Esophagus muscularis mucosa (tissue), 4 donors: ENCODE data around the gene LDAF1. TPM values are rescaled to one million over a fixed set of nuclear protein-coding genes. Genes with fewer than 3 reads are reported as not detected.

Experiments used
- DNase-seq: peaks from one replicate; pipeline ENCODE4 v3.0.0-alpha.2; 2017; ENCODE audit errors: extremely low spot score
- H3K27ac ChIP-seq, 4 donors: fragments of 200-600 bp; sonication (generic); replicated peaks in 1 of 4; 1 replicate in 3 of 4; 2 replicates in 1 of 4; pipeline ENCODE4 v1.5.1; 2016 to 2019; ENCODE audit warnings: mild to moderate bottlenecking in 1 of 4
- H3K27me3 ChIP-seq, 4 donors: fragments of 200-600 bp; sonication (generic); one replicate each; pipeline versions ENCODE4 v1.5.1 to v1.6.0; 2016 to 2019
- H3K36me3 ChIP-seq, 4 donors: fragments of 200-600 bp; sonication (generic); one replicate each; pipeline ENCODE4 v1.5.1; 2016 to 2019
- H3K4me1 ChIP-seq, 4 donors: fragments of 200-600 bp; sonication (generic); one replicate each; pipeline ENCODE4 v1.5.1; 2016 to 2019
- H3K4me3 ChIP-seq, 4 donors: fragments of 200-600 bp; sonication (generic); 1 replicate in 2 of 4; 2 replicates in 2 of 4; pipeline ENCODE4 v1.5.1; 2016 to 2019; ENCODE audit warnings: mild to moderate bottlenecking in 4 of 4, moderate library complexity in 1 of 4
- H3K9me3 ChIP-seq, 4 donors: fragments of 200-600 bp; sonication (generic); 1 replicate in 3 of 4; 2 replicates in 1 of 4; pipeline ENCODE4 v1.5.1; 2016 to 2019
- EP300 ChIP-seq: sonication (generic); formaldehyde crosslinking; IDR thresholded peaks from one replicate; pipeline ENCODE4 v1.6.1; 2017; ENCODE audit warnings: antibody characterized with exemption
- POLR2A ChIP-seq: fragments of 450-650 bp; IDR thresholded peaks from one replicate; pipeline ENCODE4 v1.6.1; 2017; ENCODE audit warnings: antibody characterized with exemption, moderate library complexity, mild to moderate bottlenecking, low read depth
- POLR2AphosphoS5 ChIP-seq, 2 donors: sonication (generic); formaldehyde crosslinking; IDR thresholded peaks; one replicate each; pipeline ENCODE4 v1.6.1; 2017; ENCODE audit warnings: antibody characterized with exemption in 2 of 2
- WGBS: methylation state at CpG from one replicate; pipeline ENCODE4 v1.1.5; 2018; 5-methylcytosine and 5-hydroxymethylcytosine counted together
- intact Hi-C: fragments of 100-400 bp; cut with DNase I; formaldehyde crosslinking; loops from one replicate; pipeline ENCODE4 v1.15.1; 2023
- total RNA-seq, 4 donors: library from RNA; depleted of rRNA; stranded (reverse); fragments of >200 nt; gene quantifications; one replicate each; pipeline versions ENCODE4 v1.1.0 to v1.2.1, GENCODE V29; 2016
- TF ChIP-seq, protein P1 (sequence below), 3 experiments: fragments of 200-600 bp in 2 of 3; fragments of 450-650 bp in 1 of 3; sonication (generic) in 2 of 3; IDR thresholded peaks; one replicate each; pipeline ENCODE4 v1.5.1; 2017 to 2019; ENCODE audit warnings: antibody characterized with exemption in 3 of 3, mild to moderate bottlenecking in 2 of 3, moderate library complexity in 1 of 3

The LDAF1 gene
- total RNA-seq, 4 donors from 2014 or later: 98.7 to 208 (median 141) TPM

DNA sequence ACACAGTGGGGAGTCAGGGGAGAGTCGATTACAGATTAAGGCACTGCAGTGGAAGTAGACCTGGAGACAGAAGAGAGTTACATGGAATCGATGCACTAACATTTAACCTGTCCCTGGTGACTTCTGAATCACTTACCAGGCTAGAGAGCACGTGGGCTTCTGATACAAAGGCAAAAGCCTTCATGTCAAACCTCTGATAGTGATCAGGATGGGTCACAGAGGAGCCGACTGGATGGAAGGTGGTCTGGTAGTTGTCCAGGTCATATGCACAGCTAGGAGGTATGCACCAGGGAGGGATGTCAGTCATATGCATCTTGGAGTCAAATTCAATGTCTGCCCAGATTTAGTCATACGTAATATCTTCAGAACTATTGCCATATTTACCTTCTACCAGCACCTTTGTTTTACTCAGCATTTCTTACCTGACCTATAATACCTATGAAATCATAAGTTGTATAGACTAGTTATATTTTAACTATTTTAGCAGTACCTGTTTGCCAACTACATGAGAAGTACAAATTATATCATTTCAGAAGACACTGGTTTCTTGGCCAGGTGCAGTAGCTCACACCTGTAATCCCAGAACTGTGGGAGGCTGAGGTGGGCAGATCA is 41.2 kb downstream of the LDAF1 start:
- Histone ChIP-seq H3K4me3 (no peak overlapping the region), H3K27me3 (peaks cover 0 to 11% (median 0%) of the 10 kb centered on the region in 4 donors), H3K27ac (no peak overlapping the region), H3K36me3 (no peaks in the 10 kb centered on the region), H3K4me1 (no peaks in the 10 kb centered on the region), H3K9me3 (no peaks in the 10 kb centered on the region)
- DNase-seq: no peak
- intact Hi-C loops: no loop called here
- TF ChIP-seq EP300: no peak
- TF ChIP-seq POLR2AphosphoS5 (IDR thresholded peaks at IDR 0.05): no peak
- TF ChIP-seq, protein P1, sequence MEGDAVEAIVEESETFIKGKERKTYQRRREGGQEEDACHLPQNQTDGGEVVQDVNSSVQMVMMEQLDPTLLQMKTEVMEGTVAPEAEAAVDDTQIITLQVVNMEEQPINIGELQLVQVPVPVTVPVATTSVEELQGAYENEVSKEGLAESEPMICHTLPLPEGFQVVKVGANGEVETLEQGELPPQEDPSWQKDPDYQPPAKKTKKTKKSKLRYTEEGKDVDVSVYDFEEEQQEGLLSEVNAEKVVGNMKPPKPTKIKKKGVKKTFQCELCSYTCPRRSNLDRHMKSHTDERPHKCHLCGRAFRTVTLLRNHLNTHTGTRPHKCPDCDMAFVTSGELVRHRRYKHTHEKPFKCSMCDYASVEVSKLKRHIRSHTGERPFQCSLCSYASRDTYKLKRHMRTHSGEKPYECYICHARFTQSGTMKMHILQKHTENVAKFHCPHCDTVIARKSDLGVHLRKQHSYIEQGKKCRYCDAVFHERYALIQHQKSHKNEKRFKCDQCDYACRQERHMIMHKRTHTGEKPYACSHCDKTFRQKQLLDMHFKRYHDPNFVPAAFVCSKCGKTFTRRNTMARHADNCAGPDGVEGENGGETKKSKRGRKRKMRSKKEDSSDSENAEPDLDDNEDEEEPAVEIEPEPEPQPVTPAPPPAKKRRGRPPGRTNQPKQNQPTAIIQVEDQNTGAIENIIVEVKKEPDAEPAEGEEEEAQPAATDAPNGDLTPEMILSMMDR (IDR thresholded peaks at IDR 0.05): no peak
- no peak for TF ChIP-seq POLR2A
- WGBS: 75% methylated on average over 4 of the region's 5 CpGs

DNA sequence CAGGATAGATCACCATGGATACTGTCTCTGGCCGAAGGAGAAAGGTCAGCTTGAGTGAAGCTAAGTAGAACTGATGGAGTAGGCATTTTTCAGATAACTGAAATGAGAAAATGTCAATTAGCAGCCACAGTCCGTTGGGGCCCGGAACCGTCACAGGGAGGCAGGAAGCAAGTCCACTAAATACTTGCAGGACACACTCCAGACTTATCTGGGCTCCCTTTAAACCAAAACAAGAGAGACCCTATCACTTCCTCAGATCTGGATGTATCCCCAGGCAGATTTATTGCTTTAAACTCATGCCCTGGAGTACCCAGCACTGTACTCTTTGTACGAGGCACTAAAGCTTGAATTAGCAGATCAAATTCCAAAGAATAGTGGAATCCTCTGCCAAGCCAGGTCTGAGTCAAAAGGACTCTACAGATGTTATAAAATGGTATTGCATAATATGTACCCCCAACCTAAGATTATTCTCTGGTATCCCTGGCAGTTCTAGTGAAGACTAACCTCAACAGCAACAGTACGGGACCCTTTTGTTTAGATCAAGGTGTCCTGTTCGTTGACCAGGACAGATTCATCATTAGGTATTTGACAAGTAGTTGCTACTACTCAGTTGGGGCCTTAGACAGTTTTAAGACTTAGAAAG is 44.8 kb downstream of the LDAF1 start:
- no peak for DNase-seq
- no peak overlapping the region for H3K4me3 ChIP-seq
- H3K9me3 ChIP-seq: no peaks in the 10 kb centered on the region
- intact Hi-C loops: no loop called here
- WGBS: 38% methylated on average over 7 of the region's 7 CpGs
- H3K27me3 ChIP-seq: peaks cover 0 to 11% (median 0%) of the 10 kb centered on the region in 4 donors
- no peaks in the 10 kb centered on the region for H3K36me3 ChIP-seq
- TF ChIP-seq, protein P1 (IDR thresholded peaks at IDR 0.05): no peak
- no peaks in the 10 kb centered on the region for H3K4me1 ChIP-seq
- no peak overlapping the region for H3K27ac ChIP-seq

DNA sequence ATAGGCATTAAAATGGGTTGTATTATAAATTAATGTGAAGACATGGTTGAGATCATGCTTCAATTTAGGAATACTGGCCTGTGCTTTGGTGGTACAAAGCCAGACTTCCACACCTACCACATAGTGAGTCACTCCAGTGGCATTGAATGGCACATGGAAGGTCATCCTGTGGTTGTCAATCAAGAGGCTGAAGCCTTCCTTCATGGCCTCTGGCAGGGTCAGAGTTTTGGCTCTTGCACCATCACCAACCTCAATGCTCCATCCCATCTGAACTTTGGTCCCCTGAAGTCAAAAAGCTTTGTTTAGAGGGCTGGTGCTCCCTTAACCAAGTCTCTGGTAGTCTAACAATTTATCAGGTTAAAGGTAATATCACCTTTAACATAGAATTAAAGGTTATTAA is 46.8 kb downstream of the LDAF1 start:
- H3K27me3 ChIP-seq: peaks cover 0 to 2% (median 0%) of the 10 kb centered on the region in 4 donors
- no peaks in the 10 kb centered on the region for H3K36me3 ChIP-seq
- H3K4me3 ChIP-seq: no peak overlapping the region
- no peak for TF ChIP-seq EP300
- TF ChIP-seq POLR2AphosphoS5 (IDR thresholded peaks at IDR 0.05): no peak
- TF ChIP-seq, protein P1 (IDR thresholded peaks at IDR 0.05): no peak
- intact Hi-C loops: no loop called here
- no peak for DNase-seq
- no peaks in the 10 kb centered on the region for H3K9me3 ChIP-seq
- H3K4me1 ChIP-seq: no peaks in the 10 kb centered on the region
- H3K27ac ChIP-seq: no peak overlapping the region

DNA sequence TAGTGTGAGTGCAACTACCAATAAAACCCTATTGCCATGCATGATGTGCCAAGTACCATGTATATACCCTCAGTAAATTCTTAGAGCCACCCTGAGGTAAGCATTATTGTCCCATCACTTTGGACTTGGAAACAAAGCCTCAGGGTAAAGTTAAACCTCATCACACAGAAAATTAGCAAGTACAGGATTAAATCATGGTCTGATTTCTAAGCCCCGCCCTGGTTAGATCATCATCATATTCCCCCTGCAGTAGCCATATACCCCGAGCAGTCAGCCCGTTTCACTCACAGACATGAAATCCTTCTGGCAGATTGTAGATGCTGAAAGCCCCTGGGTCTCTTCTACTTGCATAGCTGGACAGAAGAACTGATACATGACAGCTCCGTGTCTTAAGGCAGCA is 48.1 kb downstream of the LDAF1 start:
- TF ChIP-seq, protein P1 (IDR thresholded peaks at IDR 0.05): no peak
- TF ChIP-seq POLR2A: no peak
- no peak for TF ChIP-seq EP300
- no peak for TF ChIP-seq POLR2AphosphoS5 (IDR thresholded peaks at IDR 0.05)
- intact Hi-C loops: no loop called here
- H3K4me3 ChIP-seq: no peak overlapping the region
- DNase-seq: no peak
- H3K27me3 ChIP-seq: no peaks in the 10 kb centered on the region
- no peaks in the 10 kb centered on the region for H3K4me1 ChIP-seq
- no peaks in the 10 kb centered on the region for H3K36me3 ChIP-seq
- 95% methylated on average over 4 of the region's 4 CpGs for WGBS
- no peaks in the 10 kb centered on the region for H3K9me3 ChIP-seq
- no peak overlapping the region for H3K27ac ChIP-seq
